Measurements from ENCODE around the gene KHDRBS2. TPM values are rescaled to one million over a fixed set of nuclear protein-coding genes. Genes with fewer than 3 reads are reported as not detected.

Gene KHDRBS2
- total RNA-seq, 1 experiment from 2014 or later, result 1.2 TPM

- H3K9me3 Mint-ChIP-seq, result peaks cover 65% of the 10 kb centered on the region
- no peak overlapping the region for H3K27ac Mint-ChIP-seq
- no peak overlapping the region for H3K4me3 Mint-ChIP-seq
- ChIA-PET CTCF (no interaction called here), POLR2A (no interaction called here)
- no peak for ATAC-seq
- H3K4me1 Mint-ChIP-seq, result no peaks in the 10 kb centered on the region
- TF ChIP-seq STAT6 (CRISPR knock-in tag; conservative IDR thresholded peaks at IDR 0.05; ENCODE audit: low read depth) (no peak), SMAD4 (CRISPR knock-in tag; IDR thresholded peaks at IDR 0.05) (no peak), ESRRA (CRISPR knock-in tag; IDR thresholded peaks at IDR 0.05; ENCODE audit: borderline replicate concordance) (no peak), CREM (CRISPR knock-in tag; IDR thresholded peaks at IDR 0.05) (no peak), ZNF219 (CRISPR knock-in tag; IDR thresholded peaks at IDR 0.05; ENCODE audit: borderline replicate concordance) (no peak), NR1H2 (CRISPR knock-in tag; IDR thresholded peaks at IDR 0.05) (no peak), OVOL2 (CRISPR knock-in tag; IDR thresholded peaks at IDR 0.05; ENCODE audit: borderline replicate concordance) (no peak)
- DNase-seq (ENCODE audit: low spot score), result no peak
- H3K27me3 Mint-ChIP-seq (ENCODE audit: low read depth), result no peaks in the 10 kb centered on the region; the same call in 1 of the 2 replicates
- peaks cover 17% of the 10 kb centered on the region for H3K36me3 Mint-ChIP-seq
These were observed 56.8 kb downstream of the KHDRBS2 start for GRCh38 chr6:62229231-62229630.

- DNase-seq (ENCODE audit: low spot score) (no peak), ATAC-seq (no peak)
- Mint-ChIP-seq H3K9me3 (peaks cover 28% of the 10 kb centered on the region), H3K4me3 (no peak overlapping the region), H3K36me3 (peaks cover 13% of the 10 kb centered on the region), H3K4me1 (no peaks in the 10 kb centered on the region), H3K27me3 (ENCODE audit: low read depth) (no peaks in the 10 kb centered on the region), H3K27ac (no peak overlapping the region)
- ChIA-PET POLR2A (no interaction called here), CTCF (no interaction called here)
- TF ChIP-seq ARID4B (CRISPR knock-in tag; IDR thresholded peaks at IDR 0.05; ENCODE audit: borderline replicate concordance) (no peak), CREM (CRISPR knock-in tag; IDR thresholded peaks at IDR 0.05) (no peak), NR2C2 (CRISPR knock-in tag; IDR thresholded peaks at IDR 0.05) (no peak), USF2 (CRISPR knock-in tag; IDR thresholded peaks at IDR 0.05) (no peak)
These were observed 68.2 kb downstream of the KHDRBS2 start for GRCh38 chr6:62217866-62218265.

GRCh38 chr6:62202078-62202477 lies 83.9 kb downstream of the KHDRBS2 start:
- H3K4me1 Mint-ChIP-seq, result 0 out of 2 replicates have a peak, but pooled peaks cover 4% of the 10 kb centered on the region
- ATAC-seq (no peak), DNase-seq (ENCODE audit: low spot score) (no peak)
- ChIA-PET POLR2A (no interaction called here), CTCF (no interaction called here)
- TF ChIP-seq CREM (CRISPR knock-in tag; IDR thresholded peaks at IDR 0.05) (no peak), KAT7 (CRISPR knock-in tag; IDR thresholded peaks at IDR 0.05; ENCODE audit: borderline replicate concordance) (no peak), ZBTB43 (CRISPR knock-in tag; IDR thresholded peaks at IDR 0.05) (no peak), TEAD4 (CRISPR knock-in tag; IDR thresholded peaks at IDR 0.05) (no peak), ZNF532 (CRISPR knock-in tag; IDR thresholded peaks at IDR 0.05; ENCODE audit: borderline replicate concordance) (no peak), ELF4 (CRISPR knock-in tag; IDR thresholded peaks at IDR 0.05; ENCODE audit: low read depth) (no peak)
- no peak overlapping the region for H3K4me3 Mint-ChIP-seq
- H3K27me3 Mint-ChIP-seq (ENCODE audit: low read depth), result no peaks in the 10 kb centered on the region
- H3K36me3 Mint-ChIP-seq, result peaks cover 13% of the 10 kb centered on the region; the same call in 1 of the 2 replicates
- no peak overlapping the region for H3K27ac Mint-ChIP-seq
- peaks cover 26% of the 10 kb centered on the region for H3K9me3 Mint-ChIP-seq
